Neural cell (in vitro differentiated cells): Measurements from ENCODE around the gene HELZ2. TPM values are rescaled to one million over a fixed set of nuclear protein-coding genes. Genes with fewer than 3 reads are reported as not detected.

ENCODE experiments used
- H2AFZ ChIP-seq: fragments of 200-600, 300-800 bp; sonication (generic), shearing (Covaris generic); 2 replicates; pipeline ENCODE4 v1.6.0; 2014; ENCODE audit warnings: low read depth, mild to moderate bottlenecking, antibody characterized with exemption, low read length, moderate library complexity
- H3F3A ChIP-seq: fragments of 200-600 bp; shearing (Covaris generic); 2 replicates; pipeline ENCODE4 v1.6.1; 2016; ENCODE audit warnings: mild to moderate bottlenecking, moderate library complexity, mixed read lengths, antibody characterized with exemption, low read length; ENCODE audit not compliant: insufficient read depth, poor library complexity, severe bottlenecking
- H3K27ac ChIP-seq: fragments of 200-600, 300-800 bp; sonication (generic), shearing (Covaris generic); 2 replicates; pipeline ENCODE4 v1.5.1; 2014; ENCODE audit warnings: mild to moderate bottlenecking, low read length, moderate library complexity
- H3K27me3 ChIP-seq: fragments of 300-800, 200-600 bp; sonication (generic), shearing (Covaris generic); 2 replicates; pipeline ENCODE4 v1.6.0; 2014; ENCODE audit warnings: mild to moderate bottlenecking, low read depth, low read length, moderate library complexity; ENCODE audit not compliant: insufficient read depth
- H3K36me3 ChIP-seq: fragments of 300-800, 200-600 bp; sonication (generic), shearing (Covaris generic); 2 replicates; pipeline ENCODE4 v1.5.1; 2014; ENCODE audit warnings: mild to moderate bottlenecking, antibody characterized with exemption, low read length, moderate library complexity; ENCODE audit not compliant: insufficient read depth
- H3K4me2 ChIP-seq: fragments of 300-800, 200-600 bp; sonication (generic), shearing (Covaris generic); 2 replicates; pipeline ENCODE4 v1.6.0; 2014; ENCODE audit warnings: mild to moderate bottlenecking, low read length
- H3K4me3 ChIP-seq: fragments of 300-800, 200-600 bp; sonication (generic), shearing (Covaris generic); 2 replicates; pipeline ENCODE4 v1.5.1; 2014; ENCODE audit warnings: mild to moderate bottlenecking, low read length, moderate library complexity
- H3K79me2 ChIP-seq: fragments of 200-600 bp; shearing (Covaris generic); replicated peaks from 2 replicates; pipeline ENCODE4 v1.6.0; 2014; ENCODE audit warnings: mild to moderate bottlenecking, low read length, moderate library complexity; ENCODE audit not compliant: insufficient read depth
- H3K9ac ChIP-seq: fragments of 300-800, 200-600 bp; sonication (generic), shearing (Covaris generic); 2 replicates; pipeline ENCODE4 v1.6.1; 2016; ENCODE audit warnings: mild to moderate bottlenecking, low read length, mixed read lengths
- H3K9me2 ChIP-seq: fragments of 200-600 bp; shearing (Covaris generic); 2 replicates; pipeline ENCODE4 v1.6.1; 2016; ENCODE audit warnings: mild to moderate bottlenecking, low read length, mixed read lengths; ENCODE audit not compliant: insufficient read depth
- H3K9me3 ChIP-seq: fragments of 200-600, 300-800 bp; sonication (generic), shearing (Covaris generic); 2 replicates; pipeline ENCODE4 v1.6.1; 2016; ENCODE audit warnings: mild to moderate bottlenecking, mixed run types, low read length, moderate library complexity, mixed read lengths
- H4K20me1 ChIP-seq: fragments of 200-600 bp; shearing (Covaris generic); 2 replicates; pipeline ENCODE4 v1.6.1; 2016; ENCODE audit warnings: mild to moderate bottlenecking, mixed run types; ENCODE audit not compliant: insufficient read depth
- CTCF ChIP-seq: fragments of 450-650 bp; IDR thresholded peaks from 2 replicates; pipeline ENCODE4 v1.5.1; 2014; ENCODE audit warnings: antibody characterized with exemption, mild to moderate bottlenecking, moderate library complexity; ENCODE audit not compliant: poor library complexity, severe bottlenecking
- EP300 ChIP-seq: fragments of 450-650 bp; conservative IDR thresholded peaks from 2 replicates; pipeline ENCODE4 v1.6.1; 2014; ENCODE audit warnings: antibody characterized with exemption, mild to moderate bottlenecking, moderate library complexity; ENCODE audit not compliant: poor library complexity, severe bottlenecking
- EZH2 ChIP-seq: fragments of 200-600, 300-800 bp; shearing (Covaris generic), sonication (generic); IDR thresholded peaks from 2 replicates; pipeline ENCODE4 v1.6.1; 2014; ENCODE audit warnings: antibody characterized with exemption, low read length, borderline replicate concordance, mild to moderate bottlenecking; ENCODE audit not compliant: insufficient read depth, poor library complexity, severe bottlenecking
- MXI1 ChIP-seq: fragments of 450-650 bp; conservative IDR thresholded peaks from 2 replicates; pipeline ENCODE4 v1.6.1; 2014; ENCODE audit warnings: antibody characterized with exemption, mild to moderate bottlenecking; ENCODE audit not compliant: poor library complexity, severe bottlenecking
- POLR2AphosphoS5 ChIP-seq: IDR thresholded peaks from 2 replicates; pipeline ENCODE4 v1.6.1; 2012
- RAD21 ChIP-seq: fragments of 450-650 bp; conservative IDR thresholded peaks from 2 replicates; pipeline ENCODE4 v1.6.1; 2014; ENCODE audit warnings: antibody characterized with exemption, mild to moderate bottlenecking, moderate library complexity
- SMC3 ChIP-seq: fragments of 450-650 bp; conservative IDR thresholded peaks from 2 replicates; pipeline ENCODE4 v1.6.1; 2014; ENCODE audit warnings: antibody characterized with exemption, mild to moderate bottlenecking, moderate library complexity; ENCODE audit not compliant: poor library complexity
- TAF1 ChIP-seq: IDR thresholded peaks from 2 replicates; pipeline ENCODE4 v1.6.1; 2012; ENCODE audit warnings: low read depth
- polyA plus RNA-seq: library from polyadenylated mRNA; depleted of rRNA; stranded (reverse); fragments of >200 nt; gene quantifications from 2 replicates; pipeline ENCODE4 v1.2.3, GENCODE V29; 2014
- TF ChIP-seq, protein P1 (sequence below): IDR thresholded peaks from 2 replicates; pipeline ENCODE4 v1.6.1; 2012; ENCODE audit warnings: borderline replicate concordance

HELZ2 gene
- polyA plus RNA-seq, 1 donor from 2014 or later = 1.3 TPM

DNA sequence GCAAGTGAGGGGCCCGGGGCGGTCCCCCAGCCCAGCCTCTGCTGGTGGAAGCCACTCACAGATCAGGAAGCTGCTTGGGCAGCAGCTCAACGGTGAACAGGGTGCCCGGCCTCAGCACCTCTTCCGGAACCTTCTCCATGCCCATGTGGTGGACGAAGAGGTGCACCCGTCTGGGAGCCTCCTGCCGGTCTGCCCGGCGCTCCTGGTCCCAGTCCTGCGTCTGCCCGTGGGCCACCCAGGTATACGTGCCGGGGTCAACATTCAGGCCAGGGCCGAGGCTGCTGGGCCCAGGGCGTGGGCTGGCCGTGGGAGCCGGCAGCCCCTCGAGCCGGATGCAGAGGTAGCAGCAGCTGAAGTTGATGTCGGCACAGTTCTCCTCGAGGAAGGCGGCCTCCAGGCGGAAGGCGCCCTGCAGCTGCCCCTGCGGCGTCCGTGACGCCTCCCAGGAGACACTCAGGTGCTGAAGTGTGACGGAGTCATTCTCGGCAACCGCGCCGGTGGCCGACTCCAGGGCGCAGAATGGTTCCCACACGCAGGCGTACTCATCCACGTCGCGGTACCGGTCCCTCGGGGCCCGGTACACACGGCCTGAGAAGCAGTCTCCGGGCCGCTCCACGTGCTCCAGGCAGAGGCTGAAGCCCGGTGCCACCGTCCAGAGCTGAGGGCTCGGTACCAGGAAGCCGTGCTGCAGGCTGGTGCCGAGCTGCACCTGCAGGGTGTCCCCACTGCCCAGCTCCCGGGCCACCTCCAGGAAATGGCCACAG, 11.4 kb downstream of the HELZ2 start:
- H3K9me3 ChIP-seq = no peaks in the 10 kb centered on the region
- H3K4me2 ChIP-seq = no peak overlapping the region
- no peaks in the 10 kb centered on the region for H3K36me3 ChIP-seq
- no peak overlapping the region for H3K4me3 ChIP-seq
- TF ChIP-seq, protein P1, sequence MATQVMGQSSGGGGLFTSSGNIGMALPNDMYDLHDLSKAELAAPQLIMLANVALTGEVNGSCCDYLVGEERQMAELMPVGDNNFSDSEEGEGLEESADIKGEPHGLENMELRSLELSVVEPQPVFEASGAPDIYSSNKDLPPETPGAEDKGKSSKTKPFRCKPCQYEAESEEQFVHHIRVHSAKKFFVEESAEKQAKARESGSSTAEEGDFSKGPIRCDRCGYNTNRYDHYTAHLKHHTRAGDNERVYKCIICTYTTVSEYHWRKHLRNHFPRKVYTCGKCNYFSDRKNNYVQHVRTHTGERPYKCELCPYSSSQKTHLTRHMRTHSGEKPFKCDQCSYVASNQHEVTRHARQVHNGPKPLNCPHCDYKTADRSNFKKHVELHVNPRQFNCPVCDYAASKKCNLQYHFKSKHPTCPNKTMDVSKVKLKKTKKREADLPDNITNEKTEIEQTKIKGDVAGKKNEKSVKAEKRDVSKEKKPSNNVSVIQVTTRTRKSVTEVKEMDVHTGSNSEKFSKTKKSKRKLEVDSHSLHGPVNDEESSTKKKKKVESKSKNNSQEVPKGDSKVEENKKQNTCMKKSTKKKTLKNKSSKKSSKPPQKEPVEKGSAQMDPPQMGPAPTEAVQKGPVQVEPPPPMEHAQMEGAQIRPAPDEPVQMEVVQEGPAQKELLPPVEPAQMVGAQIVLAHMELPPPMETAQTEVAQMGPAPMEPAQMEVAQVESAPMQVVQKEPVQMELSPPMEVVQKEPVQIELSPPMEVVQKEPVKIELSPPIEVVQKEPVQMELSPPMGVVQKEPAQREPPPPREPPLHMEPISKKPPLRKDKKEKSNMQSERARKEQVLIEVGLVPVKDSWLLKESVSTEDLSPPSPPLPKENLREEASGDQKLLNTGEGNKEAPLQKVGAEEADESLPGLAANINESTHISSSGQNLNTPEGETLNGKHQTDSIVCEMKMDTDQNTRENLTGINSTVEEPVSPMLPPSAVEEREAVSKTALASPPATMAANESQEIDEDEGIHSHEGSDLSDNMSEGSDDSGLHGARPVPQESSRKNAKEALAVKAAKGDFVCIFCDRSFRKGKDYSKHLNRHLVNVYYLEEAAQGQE = no peak
- TF ChIP-seq TAF1 = no peak
- no peak for TF ChIP-seq EP300
- no peak for TF ChIP-seq EZH2
- TF ChIP-seq RAD21 = no peak
- TF ChIP-seq SMC3 = no peak
- TF ChIP-seq MXI1 = no peak
- no peak for TF ChIP-seq POLR2AphosphoS5
- TF ChIP-seq CTCF = no peak
- H4K20me1 ChIP-seq = no peaks in the 10 kb centered on the region
- H3K79me2 ChIP-seq = no peaks in the 10 kb centered on the region
- H2AFZ ChIP-seq = no peak overlapping the region
- no peak overlapping the region for H3K9ac ChIP-seq
- H3F3A ChIP-seq = no peaks in the 10 kb centered on the region
- H3K27ac ChIP-seq = no peak overlapping the region
- H3K9me2 ChIP-seq = no peaks in the 10 kb centered on the region
- H3K27me3 ChIP-seq = no peaks in the 10 kb centered on the region

GRCh38 chr20:63561624-63562396, 12.2 kb downstream of the HELZ2 start:
- Histone ChIP-seq H2AFZ (no peak overlapping the region), H3K36me3 (no peaks in the 10 kb centered on the region), H3K4me3 (no peak overlapping the region), H3K27me3 (no peaks in the 10 kb centered on the region), H4K20me1 (no peaks in the 10 kb centered on the region), H3K27ac (no peak overlapping the region), H3K9me2 (no peaks in the 10 kb centered on the region), H3K4me2 (no peak overlapping the region), H3K9me3 (no peaks in the 10 kb centered on the region), H3K79me2 (no peaks in the 10 kb centered on the region), H3K9ac (no peak overlapping the region), H3F3A (no peaks in the 10 kb centered on the region)
- TF ChIP-seq CTCF = no peak
- no peak for TF ChIP-seq EP300
- TF ChIP-seq MXI1 = no peak
- TF ChIP-seq TAF1 = no peak
- TF ChIP-seq RAD21 = no peak
- TF ChIP-seq POLR2AphosphoS5 = no peak
- TF ChIP-seq, protein P1 = no peak
- TF ChIP-seq EZH2 = no peak
- no peak for TF ChIP-seq SMC3
